GM18873 (cell line): ENCODE measurements around the gene GSTA3.
"Not testable (repeated sequence)": the region's sequence is repeated elsewhere in the genome, so short reads cannot be mapped to it uniquely, and the experiment has no call there.

Experiments
- ATAC-seq: cut with Tn5 transposase; IDR thresholded peaks from one replicate; pipeline ENCODE4 v1.9.1; 2021; ENCODE audit warnings: mild to moderate bottlenecking, moderate library complexity, moderate number of reproducible peaks; ENCODE audit not compliant: unreplicated experiment, low FRiP score

Gene GSTA3

GRCh38 chr6:52918027-52918686 is 8.7 kb upstream of the GSTA3 start:
- ATAC-seq = not testable (repeated sequence)

- no peak for ATAC-seq
Measured at GRCh38 chr6:52914516-52914915, 5.0 kb upstream of the GSTA3 start.

- ATAC-seq = no peak
Measured at GRCh38 chr6:52910091-52910490, 593 bp upstream of the GSTA3 start.

DNA sequence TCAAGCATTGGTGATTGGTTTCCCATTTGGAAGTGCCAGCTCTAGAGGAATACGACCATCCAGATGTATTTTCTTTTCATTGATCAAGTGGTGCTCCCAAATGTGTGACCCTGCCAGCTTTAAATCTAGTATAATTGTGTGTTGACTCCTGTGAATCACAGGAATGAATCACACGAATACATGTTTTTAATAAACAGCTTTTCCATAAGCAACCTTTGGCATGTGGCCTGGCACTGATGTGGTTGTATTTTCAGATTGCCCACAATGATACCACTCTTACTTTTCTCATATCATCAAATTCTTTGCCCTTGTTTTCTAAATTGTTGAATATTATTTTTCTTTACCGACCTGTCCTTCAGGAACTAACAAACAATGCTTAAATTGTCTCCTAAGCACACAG is 367 bp downstream of the GSTA3 start:
- ATAC-seq = no peak

GRCh38 chr6:52908526-52908925 is 972 bp downstream of the GSTA3 start:
- ATAC-seq = no peak

- no peak for ATAC-seq
Measured at GRCh38 chr6:52904562-52905279, 4.8 kb downstream of the GSTA3 start.

DNA sequence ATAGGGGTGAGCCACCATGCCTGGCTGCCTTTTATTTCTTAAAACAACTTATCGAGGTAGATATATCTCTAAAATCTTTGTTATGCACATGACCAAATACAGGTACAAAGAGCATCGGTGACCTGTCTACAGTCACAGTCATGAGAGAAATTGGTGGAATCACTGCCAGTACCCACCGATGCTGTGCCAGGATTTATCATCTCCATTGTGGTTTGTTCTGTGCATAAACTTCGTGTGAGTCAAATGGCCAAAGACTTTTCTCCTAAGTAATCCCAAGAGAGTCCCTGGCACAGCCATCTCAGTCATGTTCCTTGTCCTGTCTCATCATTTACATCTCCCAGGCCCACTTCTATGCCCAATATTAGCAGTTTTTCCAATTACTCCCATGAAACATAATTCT is 9.0 kb downstream of the GSTA3 start:
- no peak for ATAC-seq

- not testable (repeated sequence) for ATAC-seq
Measured at GRCh38 chr6:52895790-52896189, 13.7 kb downstream of the GSTA3 start.

DNA sequence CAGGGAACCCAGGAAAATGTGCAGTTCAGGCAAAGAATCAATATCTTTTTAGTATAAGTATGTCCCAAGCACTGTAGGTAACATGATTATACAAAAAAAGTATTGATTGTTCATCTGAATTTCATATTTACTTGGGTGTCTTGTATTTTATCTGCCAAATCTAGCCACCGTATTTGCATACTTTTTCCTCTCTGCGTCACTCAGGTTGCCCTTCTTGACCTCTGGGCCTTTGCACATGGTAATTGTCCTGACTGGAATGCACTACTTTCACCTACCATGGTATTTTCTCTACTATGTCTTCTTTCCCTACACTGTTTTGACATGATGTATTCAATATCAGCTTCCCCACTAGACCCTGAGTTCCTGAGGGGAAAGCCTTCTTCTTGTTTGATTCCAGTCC is 15.2 kb downstream of the GSTA3 start:
- ATAC-seq = no peak

- ATAC-seq = no peak
Measured at GRCh38 chr6:52893803-52894202, 15.7 kb downstream of the GSTA3 start.

DNA sequence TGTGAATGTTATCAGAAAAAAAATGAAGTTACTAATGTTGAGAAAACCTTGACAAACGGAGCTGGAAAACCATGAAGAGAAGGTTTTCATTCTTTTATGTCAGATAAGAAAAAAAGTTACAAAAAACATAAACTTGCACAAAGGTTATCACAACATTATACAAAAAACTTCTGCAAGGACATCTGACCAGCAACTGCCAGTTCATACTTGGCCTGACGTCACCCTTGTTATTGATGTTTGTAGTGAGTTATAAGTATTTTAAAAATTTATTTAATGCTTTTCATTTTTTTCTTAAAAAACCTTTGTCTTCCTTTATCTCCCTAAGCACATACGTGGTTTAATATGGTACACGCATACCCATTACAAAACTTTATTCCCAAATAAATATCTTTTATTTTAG is 16.3 kb downstream of the GSTA3 start:
- no peak for ATAC-seq

GRCh38 chr6:52890018-52890417 is 19.5 kb downstream of the GSTA3 start:
- no peak for ATAC-seq

GRCh38 chr6:52887910-52888524 is 21.5 kb downstream of the GSTA3 start:
- no peak for ATAC-seq

- peak; percentile 98 for ATAC-seq
Measured at GRCh38 chr6:52881996-52882841, 27.3 kb downstream of the GSTA3 start.

DNA sequence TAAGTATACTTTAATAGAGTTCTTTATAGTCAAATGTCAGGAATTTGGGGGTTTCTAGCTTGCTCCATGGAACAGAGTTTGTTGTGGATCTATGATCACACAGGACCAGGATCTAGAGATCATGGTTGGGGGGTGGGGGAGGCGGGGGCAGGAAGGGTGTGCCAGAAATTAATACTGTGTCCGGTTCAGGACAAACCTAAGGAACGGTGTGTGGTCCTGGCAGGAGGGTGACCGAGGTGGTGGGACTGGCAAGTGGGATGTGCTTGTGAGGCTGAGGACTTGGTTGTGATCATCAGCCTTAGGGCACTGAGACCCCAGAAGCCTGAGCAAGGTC is 27.9 kb downstream of the GSTA3 start:
- ATAC-seq = no peak

DNA sequence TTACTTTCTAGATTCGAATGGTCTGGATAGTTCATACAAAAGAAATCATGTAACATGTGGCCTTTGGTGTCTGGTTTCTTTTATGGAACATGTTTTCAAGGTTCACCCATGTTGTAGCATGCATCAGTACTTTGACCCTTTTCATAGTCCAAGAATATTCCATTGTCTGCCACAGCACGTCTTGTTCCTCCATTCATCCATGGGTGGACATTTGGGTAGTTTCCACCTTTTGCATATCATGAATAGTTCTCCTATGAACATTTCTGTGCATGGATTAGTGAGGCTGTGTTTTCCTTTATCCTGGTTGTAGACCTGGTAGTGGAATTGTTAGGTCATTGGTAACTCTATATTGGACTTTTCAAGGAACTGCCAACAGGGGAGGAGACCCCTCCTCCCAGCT is 31.7 kb downstream of the GSTA3 start:
- no peak for ATAC-seq

DNA sequence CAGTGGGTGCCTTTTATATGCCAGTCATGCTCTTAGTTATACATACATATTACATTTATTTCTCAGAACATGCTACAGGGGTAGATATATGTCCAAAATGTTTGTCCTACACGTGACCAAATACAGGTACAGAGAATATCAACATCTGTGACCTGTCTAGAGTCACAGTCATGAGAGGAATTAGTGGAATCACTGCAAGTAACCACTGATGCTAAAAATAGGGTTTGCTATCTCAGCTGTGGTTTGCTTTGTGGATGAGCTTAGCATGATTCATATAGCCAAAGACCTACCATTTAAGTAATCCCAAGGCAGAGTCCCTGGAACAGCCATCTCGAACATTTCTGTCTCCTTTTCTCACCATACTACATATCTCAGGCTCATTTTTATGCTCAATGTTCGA is 32.3 kb downstream of the GSTA3 start:
- no peak for ATAC-seq

DNA sequence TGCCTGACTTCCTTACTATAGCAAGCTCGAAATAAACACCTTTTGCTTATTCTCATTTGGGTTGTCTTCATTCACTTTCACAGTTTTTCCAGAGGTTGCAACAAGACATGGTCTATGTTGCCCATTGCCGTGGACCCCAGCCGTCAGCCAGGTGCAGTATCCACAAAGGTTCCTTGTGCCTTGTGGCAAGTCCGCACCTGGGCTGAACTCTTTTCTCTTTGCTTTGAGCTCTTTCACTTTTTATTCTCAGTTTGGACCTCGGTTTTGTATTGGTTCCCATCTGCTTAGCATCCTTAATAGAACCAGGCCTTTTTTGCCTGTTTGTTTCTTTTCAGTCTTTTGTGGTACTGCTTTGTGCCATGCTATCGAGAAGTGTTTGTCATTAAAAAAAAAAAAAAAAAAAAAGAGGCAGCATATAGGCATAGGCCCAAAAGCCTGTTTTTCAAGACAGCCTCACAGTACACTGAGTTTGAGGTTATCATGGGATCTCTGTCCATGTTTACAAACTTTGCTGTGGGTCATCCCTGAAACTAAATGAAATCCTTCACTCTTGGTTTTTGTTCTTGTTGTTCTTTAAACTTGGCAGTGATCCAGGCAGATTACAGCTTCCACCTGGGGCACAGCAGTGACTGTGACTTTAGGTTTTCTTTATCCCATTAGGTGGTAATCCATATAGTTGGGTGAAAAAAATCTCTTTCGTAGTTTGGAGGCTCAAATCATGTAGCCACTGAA is 33.3 kb downstream of the GSTA3 start:
- no peak for ATAC-seq

DNA sequence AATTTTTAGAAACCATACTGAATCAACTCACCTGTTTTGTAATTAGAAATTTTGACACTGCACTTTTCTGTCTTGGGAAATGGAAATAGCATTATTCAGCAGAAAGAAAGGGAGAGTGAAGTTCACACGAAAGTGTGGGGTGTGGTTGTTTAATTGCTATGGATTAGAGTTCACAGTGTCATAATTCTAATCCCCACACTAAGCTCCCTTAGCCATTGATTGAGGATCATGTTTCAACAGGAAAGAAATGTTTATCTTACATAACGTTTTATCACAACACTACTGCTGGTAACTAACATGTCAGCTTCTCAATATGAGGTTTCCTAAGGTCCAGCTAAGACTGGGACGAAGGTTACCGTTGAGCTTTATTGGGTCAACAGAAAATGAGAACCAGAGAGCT is 37.5 kb downstream of the GSTA3 start:
- no peak for ATAC-seq

DNA sequence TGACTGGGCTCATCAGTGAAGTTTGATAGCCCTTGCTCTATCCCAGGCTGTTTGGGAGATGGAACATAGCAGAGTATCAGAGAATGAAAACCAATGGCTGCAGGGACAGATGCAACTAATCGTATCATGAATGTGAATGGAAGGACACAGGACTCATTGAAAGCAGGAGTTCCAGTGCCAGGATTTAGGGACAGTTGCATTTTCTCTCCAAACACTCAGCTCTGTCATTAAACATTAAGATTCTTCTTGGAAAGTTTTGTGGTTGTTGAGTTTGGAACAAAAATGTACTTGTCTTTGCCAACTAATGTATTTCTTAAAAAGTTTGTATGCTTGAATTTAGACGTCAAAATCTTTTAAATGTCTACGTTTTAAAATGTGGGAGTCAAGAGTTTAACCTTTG is 37.9 kb downstream of the GSTA3 start:
- ATAC-seq = no peak
